Activated T-cell treated with anti-CD3 and anti-CD28 coated beads, Interleukin-2, amount 50 U/mL, for 24 hours (primary cell): ENCODE results near the gene CUL2.
"Not testable (repeated sequence)": the region's sequence is repeated elsewhere in the genome, so short reads cannot be mapped to it uniquely, and the experiment has no call there.

ENCODE experiments used
- DNase-seq: peaks from one replicate; pipeline ENCODE4 v3.0.0-alpha.2; 2020
- H3K27ac Mint-ChIP-seq: 2 replicates; pipeline ENCODE4 v1.8.0; 2020; ENCODE audit warnings: mild to moderate bottlenecking, mixed read lengths
- H3K27me3 Mint-ChIP-seq: 2 replicates; pipeline ENCODE4 v1.8.0; 2020; ENCODE audit warnings: mixed read lengths
- H3K36me3 Mint-ChIP-seq: 2 replicates; pipeline ENCODE4 v1.8.0; 2020; ENCODE audit warnings: low read depth, mixed read lengths
- H3K4me1 Mint-ChIP-seq: 2 replicates; pipeline ENCODE4 v1.8.0; 2020; ENCODE audit warnings: low read depth, mixed read lengths
- H3K4me3 Mint-ChIP-seq: 2 replicates; pipeline ENCODE4 v1.8.0; 2020; ENCODE audit warnings: mild to moderate bottlenecking, moderate library complexity, mixed read lengths
- H3K9me3 Mint-ChIP-seq: 2 replicates; pipeline ENCODE4 v1.8.0; 2020; ENCODE audit warnings: mixed read lengths

Gene CUL2

DNA sequence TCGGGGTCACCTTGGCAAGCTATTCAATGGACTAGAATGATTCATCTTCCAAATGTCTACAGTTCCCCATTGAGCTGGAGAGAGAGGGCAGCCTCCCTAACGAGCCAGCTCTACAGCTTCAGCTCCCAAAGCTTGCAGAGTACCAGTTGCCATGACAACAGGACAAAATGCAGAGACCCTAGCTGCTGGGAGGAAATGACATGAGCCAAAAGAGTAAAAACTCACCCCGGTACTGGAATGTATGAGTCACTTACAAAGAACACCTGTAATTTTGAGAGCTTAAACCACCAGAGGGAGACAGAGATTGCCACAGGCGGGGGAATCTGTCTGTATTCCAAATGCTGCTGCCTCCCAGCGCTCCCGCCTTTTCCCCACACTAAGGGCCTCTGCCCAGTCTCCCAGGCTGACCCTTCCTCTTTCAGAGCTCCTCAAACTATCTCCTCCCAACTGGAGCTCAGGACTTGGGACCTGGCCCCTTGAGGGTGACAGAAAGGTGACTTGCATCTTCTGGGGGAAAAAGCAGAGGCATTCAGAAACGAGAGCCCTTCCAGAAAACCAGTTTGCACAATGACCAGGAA is 95.5 kb downstream of the CUL2 start:
- H3K27ac Mint-ChIP-seq, result peak overlapping the region; percentile 83
- no peaks in the 10 kb centered on the region for H3K36me3 Mint-ChIP-seq
- DNase-seq, result peak; percentile 69
- H3K27me3 Mint-ChIP-seq, result no peaks in the 10 kb centered on the region
- H3K9me3 Mint-ChIP-seq, result no peaks in the 10 kb centered on the region
- H3K4me3 Mint-ChIP-seq, result no peak overlapping the region
- peaks cover 22% of the 10 kb centered on the region for H3K4me1 Mint-ChIP-seq

DNA sequence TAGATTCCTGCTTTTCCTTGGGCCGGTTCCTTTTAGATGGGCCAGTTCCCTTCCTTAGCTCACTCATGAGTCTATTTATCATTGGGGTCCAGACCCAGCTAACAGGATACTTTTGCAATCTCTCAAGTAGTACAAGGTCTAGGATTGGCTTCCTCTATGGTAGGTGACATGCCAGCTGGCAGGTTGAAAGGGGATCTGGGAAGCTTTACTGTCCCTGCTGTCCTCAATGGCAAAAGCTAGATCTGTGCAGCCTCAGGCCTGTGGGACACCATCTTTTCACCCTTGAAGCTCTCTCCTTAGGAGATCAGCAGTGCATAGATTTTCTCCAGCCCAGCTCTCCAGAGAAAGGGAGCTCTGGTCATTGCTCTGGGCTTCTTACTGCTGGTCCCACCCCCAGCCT is 96.4 kb downstream of the CUL2 start:
- no peak for DNase-seq
- Mint-ChIP-seq H3K27me3 (no peaks in the 10 kb centered on the region), H3K9me3 (no peaks in the 10 kb centered on the region), H3K4me3 (no peak overlapping the region), H3K27ac (peak overlapping the region; percentile 83), H3K4me1 (peaks cover 22% of the 10 kb centered on the region), H3K36me3 (no peaks in the 10 kb centered on the region)

DNA sequence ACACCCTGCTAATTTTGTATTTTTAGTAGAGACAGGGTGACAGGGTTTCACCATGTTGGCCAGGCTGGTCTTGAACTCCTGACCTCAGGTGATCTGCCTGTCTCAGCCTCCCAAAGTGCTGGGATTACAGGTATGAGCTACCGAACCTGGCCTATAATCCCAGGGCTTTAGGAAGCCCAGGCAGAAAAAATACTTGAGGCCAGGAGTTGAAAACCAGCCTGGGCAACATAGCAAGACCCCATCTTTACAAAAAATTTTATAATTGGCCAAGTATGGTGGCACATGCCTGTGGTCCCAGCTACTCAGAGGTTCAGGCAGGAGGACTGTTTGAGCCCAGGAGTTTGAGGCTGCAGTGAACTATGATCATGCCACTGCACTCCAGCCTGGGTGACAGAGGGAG is 99.0 kb downstream of the CUL2 start:
- H3K36me3 Mint-ChIP-seq, H3K9me3 Mint-ChIP-seq, H3K27me3 Mint-ChIP-seq, H3K4me3 Mint-ChIP-seq, H3K27ac Mint-ChIP-seq, DNase-seq: not testable (repeated sequence)
- peaks cover 22% of the 10 kb centered on the region for H3K4me1 Mint-ChIP-seq

DNA sequence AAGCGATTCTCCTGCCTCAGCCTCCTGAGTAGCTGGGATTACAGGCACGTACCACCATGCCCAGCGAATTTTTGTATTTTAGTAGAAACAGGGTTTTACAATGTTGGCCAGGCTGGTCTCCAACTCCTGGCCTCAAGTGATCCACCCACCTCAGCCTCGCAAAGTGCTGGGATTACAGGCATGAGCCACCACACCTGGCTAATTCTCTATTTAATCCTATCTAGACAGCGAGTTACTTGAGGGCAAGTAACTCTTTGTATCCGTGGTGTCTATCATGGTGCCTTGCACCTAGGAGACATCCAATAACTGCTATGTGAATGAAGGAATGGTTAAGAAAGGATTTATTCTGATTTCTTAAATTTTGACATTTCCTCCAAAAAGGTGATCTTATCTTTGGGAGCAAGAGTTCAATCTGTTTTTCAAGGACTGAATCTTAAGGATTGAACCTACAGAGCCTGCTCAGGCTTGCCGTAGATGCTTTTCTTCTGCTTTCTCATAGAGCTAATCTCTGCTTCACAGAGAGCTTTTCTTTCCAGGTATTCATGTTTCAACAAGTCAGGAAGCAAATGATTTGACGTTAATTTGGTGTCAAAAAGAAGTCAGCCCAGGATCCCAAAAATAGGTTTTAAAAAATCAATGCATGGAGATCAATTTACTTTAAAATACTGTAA is 101.6 kb downstream of the CUL2 start:
- H3K27me3 Mint-ChIP-seq, result no peaks in the 10 kb centered on the region
- H3K36me3 Mint-ChIP-seq, result no peaks in the 10 kb centered on the region
- no peak overlapping the region for H3K27ac Mint-ChIP-seq
- no peaks in the 10 kb centered on the region for H3K4me1 Mint-ChIP-seq
- no peak overlapping the region for H3K4me3 Mint-ChIP-seq
- H3K9me3 Mint-ChIP-seq, result peaks cover 9% of the 10 kb centered on the region
- DNase-seq, result no peak

DNA sequence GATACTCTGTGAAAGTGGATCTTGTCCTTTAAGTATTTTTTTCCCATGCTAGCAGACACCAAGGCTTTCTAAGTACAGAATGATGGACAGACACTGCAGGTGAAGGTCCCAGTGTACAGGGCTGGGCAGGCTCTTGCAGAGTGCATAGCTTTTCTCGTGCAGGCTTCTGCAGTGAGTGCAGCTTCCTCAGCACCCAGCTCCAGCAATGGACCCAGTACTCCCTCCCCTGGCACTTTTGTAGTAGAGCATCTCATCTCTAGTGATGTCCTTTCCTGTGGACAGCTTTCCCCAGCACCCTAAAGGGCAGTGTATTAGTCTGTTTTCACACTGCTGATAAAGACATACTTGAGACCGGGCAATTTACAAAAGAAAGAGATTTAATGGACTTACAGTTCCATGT is 104.3 kb downstream of the CUL2 start:
- H3K4me1 Mint-ChIP-seq, result no peaks in the 10 kb centered on the region
- no peak overlapping the region for H3K27ac Mint-ChIP-seq

DNA sequence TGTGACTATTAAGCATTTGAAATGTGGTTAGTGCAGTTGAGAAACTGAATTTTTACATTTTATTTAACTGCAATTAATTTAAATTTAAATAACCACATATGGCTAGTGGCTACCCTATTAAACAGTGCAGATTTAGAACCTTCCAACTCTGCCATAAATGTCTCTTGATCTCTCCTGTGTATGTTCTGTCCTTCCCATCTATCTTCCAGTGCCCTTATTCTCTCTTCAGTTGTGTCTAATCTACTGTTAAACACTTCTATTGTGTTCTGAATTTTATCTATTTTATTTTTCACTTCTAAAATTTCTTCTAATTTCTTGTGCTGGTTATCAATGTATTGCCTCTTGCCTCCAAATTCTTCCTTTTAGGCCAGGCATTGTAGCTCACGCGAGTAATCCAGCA is 105.0 kb downstream of the CUL2 start:
- H3K36me3 Mint-ChIP-seq, result no peaks in the 10 kb centered on the region
- H3K9me3 Mint-ChIP-seq, result peaks cover 9% of the 10 kb centered on the region
- DNase-seq, result no peak
- H3K4me1 Mint-ChIP-seq, result no peaks in the 10 kb centered on the region
- H3K27me3 Mint-ChIP-seq, result no peaks in the 10 kb centered on the region
- H3K4me3 Mint-ChIP-seq, result no peak overlapping the region
- H3K27ac Mint-ChIP-seq, result no peak overlapping the region

More for the DNA sequence above, 104.3 kb downstream of the CUL2 start:
- Mint-ChIP-seq H3K4me3 (no peak overlapping the region), H3K27me3 (no peaks in the 10 kb centered on the region), H3K36me3 (no peaks in the 10 kb centered on the region), H3K9me3 (peaks cover 9% of the 10 kb centered on the region)
- DNase-seq, result no peak

DNA sequence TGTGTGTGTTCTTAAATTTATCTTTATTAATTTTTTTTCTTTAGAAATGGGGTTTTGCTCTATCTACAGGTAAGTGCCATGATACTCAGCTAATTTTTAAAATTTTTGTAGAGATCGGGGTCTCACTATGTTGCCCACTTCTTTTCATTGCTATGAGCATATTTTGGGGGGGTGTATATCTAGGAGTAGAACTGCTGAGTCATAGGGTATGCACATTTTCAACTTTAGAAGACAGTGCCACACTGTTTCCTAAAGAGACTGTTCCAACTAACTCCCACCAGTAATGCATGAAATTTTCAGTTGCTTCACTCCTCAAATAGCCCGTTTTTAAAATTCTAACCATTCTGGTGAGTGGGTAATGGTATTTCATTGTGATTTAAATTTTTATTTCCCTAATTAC is 108.3 kb downstream of the CUL2 start:
- no peaks in the 10 kb centered on the region for H3K36me3 Mint-ChIP-seq
- no peak overlapping the region for H3K27ac Mint-ChIP-seq
- H3K4me1 Mint-ChIP-seq, result no peaks in the 10 kb centered on the region
- DNase-seq, result no peak
- no peak overlapping the region for H3K4me3 Mint-ChIP-seq
- peaks cover 9% of the 10 kb centered on the region for H3K9me3 Mint-ChIP-seq
- H3K27me3 Mint-ChIP-seq, result no peaks in the 10 kb centered on the region

DNA sequence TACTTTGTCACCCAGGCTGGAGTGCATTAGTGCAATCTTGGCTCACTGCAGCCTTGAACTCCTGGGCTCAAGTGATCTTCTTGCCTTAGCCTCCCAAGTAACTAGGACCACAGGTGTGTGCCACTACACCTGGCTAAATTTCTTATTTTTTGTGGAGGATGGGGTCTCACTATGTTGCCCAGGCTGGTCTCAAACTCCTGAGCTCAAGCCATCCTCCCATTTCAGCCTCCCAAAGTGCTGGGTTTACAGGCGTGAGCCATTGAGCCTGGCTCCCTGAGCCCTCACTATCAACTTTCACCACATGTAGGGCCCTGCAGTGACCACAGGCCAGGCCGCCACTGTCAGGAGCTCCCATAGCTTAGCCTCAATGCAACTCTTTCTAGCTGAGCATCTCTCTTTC is 110.2 kb downstream of the CUL2 start:
- H3K36me3 Mint-ChIP-seq, result no peaks in the 10 kb centered on the region
- H3K27ac Mint-ChIP-seq, result no peak overlapping the region
- DNase-seq, result no peak
- no peak overlapping the region for H3K4me3 Mint-ChIP-seq
- peaks cover 5% of the 10 kb centered on the region for H3K9me3 Mint-ChIP-seq
- H3K4me1 Mint-ChIP-seq, result no peaks in the 10 kb centered on the region
- H3K27me3 Mint-ChIP-seq, result no peaks in the 10 kb centered on the region

DNA sequence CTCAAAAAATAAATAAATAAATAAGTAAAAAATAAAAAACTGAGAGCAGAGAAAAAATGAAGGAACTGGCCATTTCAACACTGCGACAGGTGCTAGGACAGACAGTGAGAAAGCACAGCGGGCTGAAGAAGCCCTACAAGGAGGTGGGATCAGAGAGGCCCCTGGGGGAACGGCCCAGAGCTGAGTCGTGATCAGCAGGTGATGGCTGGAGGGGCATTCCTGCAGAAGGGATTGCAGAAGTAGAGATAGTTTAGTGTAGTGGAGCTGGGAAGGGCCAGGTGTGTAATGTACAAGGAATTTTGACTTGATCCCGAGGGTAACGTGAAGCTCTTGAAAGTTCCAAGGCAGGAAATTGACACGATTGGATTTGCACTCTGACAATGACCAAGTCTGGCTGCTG is 112.1 kb downstream of the CUL2 start:
- no peak for DNase-seq
- H3K27me3 Mint-ChIP-seq, result no peaks in the 10 kb centered on the region
- H3K36me3 Mint-ChIP-seq, result no peaks in the 10 kb centered on the region
- no peak overlapping the region for H3K27ac Mint-ChIP-seq
- no peak overlapping the region for H3K4me3 Mint-ChIP-seq
- H3K9me3 Mint-ChIP-seq, result peaks cover 5% of the 10 kb centered on the region
- no peaks in the 10 kb centered on the region for H3K4me1 Mint-ChIP-seq

DNA sequence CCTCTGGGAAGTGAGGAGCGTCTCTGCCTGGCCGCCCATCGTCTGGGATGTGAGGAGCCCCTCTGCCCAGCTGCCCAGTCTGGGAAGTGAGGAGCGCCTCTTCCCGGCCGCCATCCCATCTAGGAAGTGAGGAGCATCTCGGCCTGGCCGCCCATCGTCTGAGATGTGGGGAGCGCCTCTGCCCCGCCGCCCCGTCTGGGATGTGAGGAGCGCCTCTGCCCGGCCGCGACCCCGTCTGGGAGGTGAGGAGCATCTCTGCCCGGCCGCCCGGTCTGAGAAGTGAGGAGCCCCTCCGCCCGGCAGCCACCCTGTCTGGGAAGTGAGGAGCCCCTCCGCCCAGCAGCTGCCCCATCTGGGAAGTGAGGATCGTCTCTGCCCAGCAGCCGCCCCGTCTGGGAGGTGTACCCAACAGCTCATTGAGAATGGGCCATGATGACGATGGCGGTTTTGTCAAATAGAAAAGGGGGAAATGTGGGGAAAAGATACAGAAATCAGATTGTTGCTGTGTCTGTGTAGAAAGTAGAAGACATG is 113.7 kb downstream of the CUL2 start:
- not testable (repeated sequence) for DNase-seq, H3K4me1 Mint-ChIP-seq, H3K9me3 Mint-ChIP-seq, H3K27ac Mint-ChIP-seq, H3K27me3 Mint-ChIP-seq, H3K36me3 Mint-ChIP-seq, H3K4me3 Mint-ChIP-seq

DNA sequence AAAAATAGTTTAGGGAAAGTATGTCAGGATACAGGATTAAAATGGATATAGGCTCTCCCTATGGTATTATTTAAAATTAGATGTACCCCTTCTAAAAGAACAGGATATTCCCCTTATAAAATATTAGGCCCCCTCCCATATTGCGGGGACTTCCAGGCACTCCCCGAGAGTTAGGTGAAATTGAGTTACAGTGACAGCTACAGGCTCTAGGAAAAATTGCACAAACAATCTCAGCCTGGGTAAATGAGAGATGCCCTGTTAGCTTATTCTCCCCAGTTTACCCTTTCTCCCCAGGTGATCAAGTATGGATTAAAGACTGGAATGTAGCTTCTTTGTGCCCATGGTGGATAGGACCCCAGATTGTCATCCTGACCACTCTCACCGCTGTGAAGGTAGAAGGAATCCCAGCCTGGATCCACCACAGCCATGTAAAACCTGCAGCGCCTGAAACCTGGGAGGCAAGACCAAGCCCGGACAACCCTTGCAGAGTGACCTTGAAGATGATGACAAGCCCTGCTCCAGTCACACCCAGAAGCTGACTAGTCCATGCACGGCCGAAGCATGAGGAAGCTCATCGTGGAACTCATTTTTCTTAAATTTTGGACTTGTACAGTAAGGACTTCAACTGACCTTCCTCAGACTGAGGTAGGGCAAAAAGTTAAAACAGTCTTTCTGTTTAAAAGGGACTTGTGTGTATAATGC is 115.6 kb downstream of the CUL2 start:
- H3K4me3 Mint-ChIP-seq, H3K4me1 Mint-ChIP-seq, H3K36me3 Mint-ChIP-seq, H3K9me3 Mint-ChIP-seq, H3K27me3 Mint-ChIP-seq, DNase-seq, H3K27ac Mint-ChIP-seq: not testable (repeated sequence)

DNA sequence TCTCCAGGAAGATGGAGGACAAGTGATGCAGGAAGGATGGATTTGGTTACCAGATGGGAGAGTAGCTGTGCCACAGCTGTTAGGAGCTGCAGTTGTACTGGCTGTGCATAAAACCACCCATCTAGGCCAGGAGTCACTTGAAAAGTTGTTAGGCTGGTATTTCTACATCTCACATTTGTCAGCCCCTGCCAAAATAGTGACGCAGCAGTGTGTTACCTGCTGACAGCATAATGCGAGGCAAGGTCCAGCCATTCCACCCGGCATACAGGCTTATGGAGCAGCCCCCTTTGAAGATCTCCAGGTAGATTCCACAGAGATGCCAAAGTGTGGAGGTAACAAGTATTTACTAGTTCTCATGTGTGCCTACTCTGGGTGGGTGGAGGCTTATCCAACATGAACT is 116.4 kb downstream of the CUL2 start:
- H3K4me1 Mint-ChIP-seq, H3K36me3 Mint-ChIP-seq, H3K27me3 Mint-ChIP-seq, H3K9me3 Mint-ChIP-seq, H3K4me3 Mint-ChIP-seq, DNase-seq, H3K27ac Mint-ChIP-seq: not testable (repeated sequence)

DNA sequence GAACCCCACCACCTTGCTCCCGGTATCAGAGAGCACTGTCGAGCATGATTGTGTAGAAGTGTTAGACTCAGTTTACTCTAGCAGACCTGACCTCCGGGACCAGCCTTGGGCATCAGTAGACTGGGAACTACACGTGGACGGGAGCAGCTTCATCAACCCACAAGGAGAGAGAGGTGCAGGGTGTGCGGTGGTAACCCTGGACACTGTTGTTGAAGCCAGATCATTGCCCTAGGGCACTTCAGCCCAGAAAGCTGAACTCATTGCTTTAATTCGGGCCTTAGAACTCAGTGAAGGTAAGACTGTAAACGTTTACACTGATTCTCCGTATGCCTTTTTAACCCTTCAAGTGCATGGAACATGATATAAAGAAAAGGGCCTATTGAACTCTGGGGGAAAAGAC is 117.0 kb downstream of the CUL2 start:
- not testable (repeated sequence) for H3K9me3 Mint-ChIP-seq, H3K36me3 Mint-ChIP-seq, DNase-seq, H3K27me3 Mint-ChIP-seq, H3K4me1 Mint-ChIP-seq, H3K27ac Mint-ChIP-seq, H3K4me3 Mint-ChIP-seq

DNA sequence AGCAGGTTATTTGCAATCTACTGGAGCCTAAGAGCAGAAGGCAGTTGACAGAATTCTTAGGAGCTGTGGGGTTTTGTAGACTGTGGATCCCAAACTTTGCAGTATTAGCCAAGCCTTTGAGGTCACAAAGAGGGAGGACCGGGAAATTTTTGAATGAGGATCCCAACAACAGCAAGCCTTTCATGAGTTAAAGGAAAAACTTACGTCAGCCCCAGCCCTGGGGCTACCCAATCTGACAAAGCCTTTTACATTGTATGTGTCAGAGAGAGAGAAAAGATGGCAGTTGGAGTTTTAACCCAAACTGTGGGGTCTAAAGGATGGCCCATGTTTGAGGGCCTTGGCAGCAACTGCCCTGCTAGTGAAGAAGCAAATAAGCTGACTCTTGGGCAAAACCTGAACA is 117.5 kb downstream of the CUL2 start:
- not testable (repeated sequence) for H3K27me3 Mint-ChIP-seq, H3K9me3 Mint-ChIP-seq, H3K4me1 Mint-ChIP-seq, H3K36me3 Mint-ChIP-seq, H3K4me3 Mint-ChIP-seq, H3K27ac Mint-ChIP-seq, DNase-seq

DNA sequence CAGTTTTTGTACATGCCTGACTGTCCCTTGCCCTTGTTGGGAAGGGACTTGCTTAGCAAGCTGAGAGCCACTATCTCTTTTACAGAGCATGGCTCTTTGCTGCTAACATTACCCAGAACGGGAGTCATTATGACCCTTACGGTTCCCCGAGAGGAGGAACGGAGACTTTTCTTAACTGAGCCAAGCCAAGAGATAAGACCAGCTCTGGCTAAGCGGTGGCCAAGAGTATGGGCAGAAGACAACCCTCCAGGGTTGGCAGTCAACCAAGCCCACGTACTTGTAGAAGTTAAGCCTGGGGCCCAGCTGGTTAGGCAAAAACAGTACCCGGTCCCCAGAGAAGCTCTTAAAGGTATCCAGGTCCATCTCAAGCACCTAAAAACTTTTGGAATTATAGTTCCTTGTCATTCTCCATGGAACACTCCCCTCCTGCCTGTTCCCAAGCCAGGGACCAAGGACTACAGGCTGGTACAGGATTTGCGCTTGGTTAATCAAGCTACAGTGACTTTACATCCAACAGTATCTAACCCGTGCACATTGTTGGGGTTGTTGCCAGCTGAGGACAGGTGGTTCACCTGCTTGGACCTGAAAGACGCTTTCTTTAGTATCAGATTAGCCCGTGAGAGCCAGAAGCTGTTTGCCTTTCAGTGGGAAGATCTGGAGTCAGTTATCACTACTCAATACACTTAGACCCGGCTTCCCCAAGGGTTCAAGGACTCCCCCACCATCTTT is 118.4 kb downstream of the CUL2 start:
- H3K4me1 Mint-ChIP-seq, H3K9me3 Mint-ChIP-seq, DNase-seq, H3K36me3 Mint-ChIP-seq, H3K27ac Mint-ChIP-seq, H3K27me3 Mint-ChIP-seq, H3K4me3 Mint-ChIP-seq: not testable (repeated sequence)
